Endodermal cell (in vitro differentiated cells): ENCODE data around the gene MICU1. TPM values are rescaled to one million over a fixed set of nuclear protein-coding genes. Genes with fewer than 3 reads are reported as not detected.
"Not testable (repeated sequence)": the region's sequence is repeated elsewhere in the genome, so short reads cannot be mapped to it uniquely, and the experiment has no call there.

Experiments used
- DNase-seq: peaks from one replicate; pipeline ENCODE4 v3.0.0-alpha.2; 2017
- H3K27ac ChIP-seq: 2 replicates; pipeline ENCODE4 v1.5.1; 2013; ENCODE audit warnings: mild to moderate bottlenecking, low read depth, low read length, moderate library complexity
- H3K27me3 ChIP-seq: 2 replicates; pipeline ENCODE4 v1.6.1; 2013; ENCODE audit warnings: mild to moderate bottlenecking, low read length, moderate library complexity; ENCODE audit not compliant: insufficient read depth, control insufficient read depth, poor library complexity, severe bottlenecking
- H3K36me3 ChIP-seq: 2 replicates; pipeline ENCODE4 v1.7.0; 2013; ENCODE audit warnings: mild to moderate bottlenecking, low read length, moderate library complexity; ENCODE audit not compliant: control insufficient read depth, insufficient read depth
- H3K4me1 ChIP-seq: one replicate; pipeline ENCODE4 v1.7.0; 2013; ENCODE audit warnings: low read length; ENCODE audit not compliant: control insufficient read depth, insufficient read depth
- H3K4me3 ChIP-seq: 2 replicates; pipeline ENCODE4 v1.5.1; 2013; ENCODE audit warnings: mild to moderate bottlenecking, low read length, moderate library complexity
- H3K9ac ChIP-seq: 2 replicates; pipeline ENCODE4 v1.6.1; 2013; ENCODE audit warnings: mild to moderate bottlenecking, low read length, moderate library complexity; ENCODE audit not compliant: poor library complexity, severe bottlenecking; ENCODE audit errors: extremely low read depth
- H3K9me3 ChIP-seq: 2 replicates; pipeline ENCODE4 v1.6.1; 2013; ENCODE audit warnings: mild to moderate bottlenecking, low read length, moderate library complexity; ENCODE audit not compliant: control insufficient read depth
- H3K27ac Mint-ChIP-seq: 2 replicates; pipeline ENCODE4 v1.8.0; 2020; ENCODE audit warnings: mixed read lengths
- H3K27me3 Mint-ChIP-seq: 2 replicates; pipeline ENCODE4 v1.8.0; 2021; ENCODE audit warnings: mild to moderate bottlenecking, mixed read lengths; ENCODE audit not compliant: insufficient read depth
- H3K36me3 Mint-ChIP-seq: 2 replicates; pipeline ENCODE4 v1.8.0; 2020; ENCODE audit warnings: low read depth, mixed read lengths
- H3K4me1 Mint-ChIP-seq: 2 replicates; pipeline ENCODE4 v1.8.0; 2020; ENCODE audit warnings: mixed read lengths
- H3K4me3 Mint-ChIP-seq: 2 replicates; pipeline ENCODE4 v1.8.0; 2020; ENCODE audit warnings: mild to moderate bottlenecking, moderate library complexity, mixed read lengths
- H3K9me3 Mint-ChIP-seq: 2 replicates; pipeline ENCODE4 v1.8.0; 2020; ENCODE audit warnings: mild to moderate bottlenecking, mixed read lengths
- WGBS, 2 experiments: methylation state at CpG; one replicate each; pipeline versions ENCODE4 v1.1.5 to v1.1.7; 2013; ENCODE audit warnings: missing lambda C conversion rate in 2 of 2, mixed read lengths in 1 of 2; ENCODE audit not compliant: insufficient coverage in 1 of 2, insufficient read length in 1 of 2; 5-methylcytosine and 5-hydroxymethylcytosine counted together
- total RNA-seq, 2 donors: library from RNA; stranded (reverse); fragmentation: NEBNext Ultra II Directional in 1 of 2; extraction: Animal tissue kit (Norgen Biotek cat#: 25700) in 1 of 2; gene quantifications; 2 replicates in 1 of 2; 3 replicates in 1 of 2; pipeline ENCODE4 v1.2.1, GENCODE V29; 2021
- TF ChIP-seq, protein P1 (sequence below): fragments of 200-600 bp; sonication (generic); conservative IDR thresholded peaks from 2 replicates; pipeline ENCODE4 v1.5.0; 2021; ENCODE audit warnings: antibody characterized with exemption, mild to moderate bottlenecking

MICU1 gene
- total RNA-seq, 2 donors from 2014 or later, result 41.9 to 54.9 TPM

DNA sequence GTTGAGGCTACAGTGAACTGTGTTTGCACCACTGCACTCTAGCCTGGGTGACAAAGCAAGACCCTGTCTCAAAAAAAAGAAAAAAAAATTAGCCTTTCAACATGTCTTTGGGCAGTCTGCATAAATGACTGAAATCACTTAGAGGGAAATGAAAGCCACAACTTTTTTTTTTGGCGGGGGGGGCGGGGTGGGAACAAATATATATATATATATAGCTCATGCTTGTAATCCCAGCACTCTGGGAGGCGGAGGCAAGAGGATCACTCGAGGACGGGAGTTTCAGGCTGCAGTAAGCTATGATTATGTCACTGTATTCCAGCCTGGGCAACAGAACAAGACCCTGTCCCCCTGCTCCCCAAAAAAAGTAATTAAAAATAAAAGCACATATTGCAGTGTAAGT lies 23.4 kb upstream of the MICU1 start:
- WGBS, 2 experiments, result 86 to 88% methylated on average over 3 of the region's 5 CpGs
- Mint-ChIP-seq H3K4me1 (peaks cover 5% of the 10 kb centered on the region), H3K36me3 (no peaks in the 10 kb centered on the region), H3K4me3 (no peak overlapping the region), H3K27me3 (peaks cover 3% of the 10 kb centered on the region), H3K27ac (no peak overlapping the region), H3K9me3 (no peaks in the 10 kb centered on the region)
- Histone ChIP-seq H3K9ac (no peak overlapping the region), H3K9me3 (no peaks in the 10 kb centered on the region), H3K27ac (no peak overlapping the region), H3K4me1 (no peaks in the 10 kb centered on the region), H3K27me3 (no peaks in the 10 kb centered on the region), H3K36me3 (no peaks in the 10 kb centered on the region), H3K4me3 (no peak overlapping the region)
- TF ChIP-seq, protein P1, sequence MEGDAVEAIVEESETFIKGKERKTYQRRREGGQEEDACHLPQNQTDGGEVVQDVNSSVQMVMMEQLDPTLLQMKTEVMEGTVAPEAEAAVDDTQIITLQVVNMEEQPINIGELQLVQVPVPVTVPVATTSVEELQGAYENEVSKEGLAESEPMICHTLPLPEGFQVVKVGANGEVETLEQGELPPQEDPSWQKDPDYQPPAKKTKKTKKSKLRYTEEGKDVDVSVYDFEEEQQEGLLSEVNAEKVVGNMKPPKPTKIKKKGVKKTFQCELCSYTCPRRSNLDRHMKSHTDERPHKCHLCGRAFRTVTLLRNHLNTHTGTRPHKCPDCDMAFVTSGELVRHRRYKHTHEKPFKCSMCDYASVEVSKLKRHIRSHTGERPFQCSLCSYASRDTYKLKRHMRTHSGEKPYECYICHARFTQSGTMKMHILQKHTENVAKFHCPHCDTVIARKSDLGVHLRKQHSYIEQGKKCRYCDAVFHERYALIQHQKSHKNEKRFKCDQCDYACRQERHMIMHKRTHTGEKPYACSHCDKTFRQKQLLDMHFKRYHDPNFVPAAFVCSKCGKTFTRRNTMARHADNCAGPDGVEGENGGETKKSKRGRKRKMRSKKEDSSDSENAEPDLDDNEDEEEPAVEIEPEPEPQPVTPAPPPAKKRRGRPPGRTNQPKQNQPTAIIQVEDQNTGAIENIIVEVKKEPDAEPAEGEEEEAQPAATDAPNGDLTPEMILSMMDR, result no peak
- DNase-seq, result no peak

DNA sequence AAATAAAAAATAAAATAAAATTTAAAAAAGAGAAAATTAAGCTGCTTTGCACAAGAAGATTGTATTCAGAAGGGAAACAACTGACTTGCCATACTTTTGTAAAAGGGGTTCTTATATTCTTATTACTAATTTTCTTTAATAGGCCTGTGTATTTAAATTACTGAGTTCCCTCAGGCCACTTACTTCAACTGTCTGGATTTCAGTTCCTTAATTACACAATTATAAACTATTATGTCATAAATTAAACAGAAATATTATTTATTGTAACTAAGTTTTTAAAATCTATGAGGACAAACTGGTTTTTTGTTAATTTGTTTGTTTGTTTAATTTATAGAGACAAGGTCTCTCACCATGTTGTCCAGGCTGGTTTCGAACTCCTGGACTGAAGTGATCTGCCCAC lies 22.4 kb upstream of the MICU1 start:
- DNase-seq, result no peak
- TF ChIP-seq, protein P1, result no peak
- H3K27me3 Mint-ChIP-seq, result peaks cover 3% of the 10 kb centered on the region
- Histone ChIP-seq H3K9ac (no peak overlapping the region), H3K4me1 (no peaks in the 10 kb centered on the region), H3K27ac (no peak overlapping the region), H3K36me3 (no peaks in the 10 kb centered on the region), H3K27me3 (no peaks in the 10 kb centered on the region), H3K9me3 (no peaks in the 10 kb centered on the region), H3K4me3 (no peak overlapping the region)
- peaks cover 5% of the 10 kb centered on the region for H3K4me1 Mint-ChIP-seq
- no peak overlapping the region for H3K4me3 Mint-ChIP-seq
- WGBS, 2 experiments, result 98 to 100% methylated on average over 1 of the region's 1 CpG
- no peaks in the 10 kb centered on the region for H3K9me3 Mint-ChIP-seq
- H3K27ac Mint-ChIP-seq, result no peak overlapping the region
- no peaks in the 10 kb centered on the region for H3K36me3 Mint-ChIP-seq

DNA sequence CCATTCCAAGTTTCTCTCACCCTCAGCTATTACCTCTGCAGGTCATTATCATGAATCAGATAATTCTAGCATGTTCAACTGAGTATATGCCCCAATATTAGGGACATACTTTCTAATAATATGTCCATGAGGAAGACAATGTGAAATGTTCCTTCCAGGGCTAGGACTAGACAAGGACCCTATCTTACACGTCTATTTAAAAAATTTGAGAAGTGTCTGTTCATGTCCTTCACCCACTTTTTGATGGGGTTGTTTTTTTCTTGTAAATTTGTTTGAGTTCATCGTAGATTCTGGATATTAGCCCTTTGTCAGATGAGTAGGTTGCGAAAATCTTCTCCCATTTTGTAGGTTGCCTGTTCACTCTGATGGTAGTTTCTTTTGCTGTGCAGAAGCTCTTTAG lies 21.1 kb upstream of the MICU1 start:
- H3K36me3 Mint-ChIP-seq, H3K27ac Mint-ChIP-seq, H3K27me3 ChIP-seq, H3K4me1 ChIP-seq, H3K9me3 Mint-ChIP-seq, H3K4me1 Mint-ChIP-seq, H3K9me3 ChIP-seq, H3K4me3 Mint-ChIP-seq, H3K4me3 ChIP-seq, H3K27me3 Mint-ChIP-seq, DNase-seq, H3K27ac ChIP-seq, H3K36me3 ChIP-seq, H3K9ac ChIP-seq: not testable (repeated sequence)
- WGBS, 2 experiments, result 87% methylated on average over 1 of the region's 3 CpGs; no CpG with 5 or more reads in 1 of the 2 experiments

DNA sequence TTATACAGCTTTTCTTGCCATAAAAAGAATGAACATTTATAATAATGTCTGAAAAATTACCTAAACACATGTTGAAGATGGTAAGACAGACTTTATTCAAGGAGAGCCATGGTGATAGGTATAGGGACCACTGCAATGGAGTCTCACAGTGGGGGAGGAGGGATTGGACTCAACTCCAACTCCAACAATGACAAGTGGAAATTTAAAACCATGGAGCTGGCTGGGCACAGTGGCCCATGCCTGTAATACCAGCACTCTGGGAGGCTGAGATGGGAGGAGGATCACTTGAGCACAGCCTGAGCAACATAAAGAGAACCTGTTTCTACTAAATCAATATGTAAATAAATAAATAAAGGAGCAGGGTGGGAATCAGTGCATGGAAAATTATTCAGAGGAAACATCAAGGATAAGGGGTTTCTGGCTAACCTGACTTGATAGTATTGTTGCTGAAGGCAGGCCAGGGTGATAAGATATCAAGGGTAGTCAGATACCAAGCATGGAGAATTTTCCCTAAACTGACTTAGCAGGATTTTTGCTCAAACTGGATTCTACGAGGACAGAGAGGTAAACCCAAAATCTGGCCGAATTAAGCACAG lies 19.5 kb upstream of the MICU1 start:
- Histone ChIP-seq H3K4me3 (no peak overlapping the region), H3K9me3 (no peaks in the 10 kb centered on the region), H3K27me3 (no peaks in the 10 kb centered on the region), H3K27ac (no peak overlapping the region), H3K4me1 (no peaks in the 10 kb centered on the region), H3K9ac (no peak overlapping the region), H3K36me3 (no peaks in the 10 kb centered on the region)
- Mint-ChIP-seq H3K36me3 (no peaks in the 10 kb centered on the region), H3K4me3 (no peak overlapping the region), H3K27ac (no peak overlapping the region), H3K4me1 (peaks cover 5% of the 10 kb centered on the region), H3K27me3 (no peaks in the 10 kb centered on the region), H3K9me3 (no peaks in the 10 kb centered on the region)
- DNase-seq, result no peak
- TF ChIP-seq, protein P1, result no peak
- 87 to 94% methylated on average over 2 of the region's 2 CpGs for WGBS, 2 experiments
